Measurements from ENCODE around the gene ZIC1.

ZIC1 gene

GRCh38 chr3:147397155-147397874 lies 11.8 kb upstream of the ZIC1 start:
- no peak for DNase-seq

- no peak for DNase-seq
Observed at GRCh38 chr3:147397875-147398812, 11.0 kb upstream of the ZIC1 start.

GRCh38 chr3:147398813-147399534 lies 10.2 kb upstream of the ZIC1 start:
- no peak for DNase-seq

- DNase-seq: no peak
Observed at GRCh38 chr3:147400111-147400510, 9.1 kb upstream of the ZIC1 start.

DNA sequence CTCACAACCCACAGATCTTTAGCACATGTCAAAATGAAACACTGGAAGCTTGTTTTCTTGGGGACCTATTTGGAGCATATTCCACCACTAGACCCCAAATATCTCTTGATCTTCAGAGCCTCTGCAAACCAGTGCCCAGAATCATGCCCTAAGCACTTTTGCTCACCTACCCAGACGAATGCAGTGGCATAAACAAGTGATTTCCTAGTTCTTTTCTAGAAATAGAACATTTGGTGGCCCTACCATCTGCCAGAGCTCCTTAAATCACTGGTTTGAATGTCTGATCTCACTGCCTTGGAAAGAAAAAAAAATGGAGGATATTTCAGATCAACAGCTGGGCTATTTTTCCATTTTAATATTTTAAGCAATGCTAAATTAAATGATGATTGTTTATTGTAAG lies 8.2 kb upstream of the ZIC1 start:
- no peak for DNase-seq

DNA sequence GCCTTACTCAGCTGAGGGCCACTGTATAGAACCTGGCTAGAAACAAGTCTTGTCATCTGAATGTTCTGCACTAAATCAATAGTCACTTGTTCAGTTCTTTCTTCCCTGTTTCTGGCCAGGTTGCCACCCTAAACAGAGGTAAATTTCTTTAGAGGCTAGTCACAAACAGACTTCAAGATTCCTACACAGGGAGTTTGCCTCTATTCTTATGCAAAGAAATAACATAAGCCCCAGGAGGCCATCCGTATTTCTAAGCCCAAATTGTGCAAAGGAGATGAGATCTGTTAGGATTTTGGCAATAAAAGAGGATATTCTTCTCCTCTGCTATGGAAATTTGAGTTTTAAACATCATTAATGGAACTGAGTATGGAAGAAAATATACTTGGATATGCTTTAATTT lies 7.7 kb upstream of the ZIC1 start:
- no peak for DNase-seq

DNA sequence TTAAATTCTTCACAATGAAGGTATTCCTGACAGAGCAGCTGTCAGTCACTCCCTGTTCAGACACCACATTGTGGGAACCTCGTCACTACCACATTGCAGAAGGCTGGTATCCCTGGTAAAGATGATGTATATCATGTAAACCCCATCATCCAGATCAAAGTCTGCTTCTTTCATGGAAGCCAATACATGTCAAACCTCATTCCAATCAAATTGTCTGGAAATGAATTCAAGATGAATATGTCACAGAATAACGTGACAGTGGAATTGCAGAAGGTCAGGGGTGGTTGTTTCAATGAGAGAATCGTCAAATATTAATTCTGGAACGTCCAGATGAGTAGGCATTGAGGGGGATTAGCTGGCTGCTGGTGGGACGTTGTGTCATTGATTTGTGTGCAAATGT lies 7.0 kb upstream of the ZIC1 start:
- DNase-seq: no peak

DNA sequence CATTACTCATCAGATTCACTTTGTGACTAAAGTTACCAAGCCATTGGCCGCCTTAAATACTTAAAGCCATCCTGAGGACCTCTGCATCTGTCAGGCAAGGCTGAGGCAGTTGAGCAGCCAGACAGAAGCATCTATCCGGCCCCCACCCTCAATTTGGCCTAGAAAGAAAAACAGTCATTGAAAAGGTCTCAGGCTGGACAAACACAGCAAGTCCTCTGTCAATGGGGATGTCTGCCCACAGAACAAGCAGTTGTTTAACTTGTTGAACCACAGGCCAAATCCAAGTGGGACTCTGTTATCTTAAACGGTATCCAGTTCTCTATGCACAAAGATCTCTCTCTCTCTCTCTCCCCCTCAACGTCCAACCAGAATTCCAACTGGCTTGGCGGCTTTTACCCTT lies 5.7 kb upstream of the ZIC1 start:
- no peak for DNase-seq

DNA sequence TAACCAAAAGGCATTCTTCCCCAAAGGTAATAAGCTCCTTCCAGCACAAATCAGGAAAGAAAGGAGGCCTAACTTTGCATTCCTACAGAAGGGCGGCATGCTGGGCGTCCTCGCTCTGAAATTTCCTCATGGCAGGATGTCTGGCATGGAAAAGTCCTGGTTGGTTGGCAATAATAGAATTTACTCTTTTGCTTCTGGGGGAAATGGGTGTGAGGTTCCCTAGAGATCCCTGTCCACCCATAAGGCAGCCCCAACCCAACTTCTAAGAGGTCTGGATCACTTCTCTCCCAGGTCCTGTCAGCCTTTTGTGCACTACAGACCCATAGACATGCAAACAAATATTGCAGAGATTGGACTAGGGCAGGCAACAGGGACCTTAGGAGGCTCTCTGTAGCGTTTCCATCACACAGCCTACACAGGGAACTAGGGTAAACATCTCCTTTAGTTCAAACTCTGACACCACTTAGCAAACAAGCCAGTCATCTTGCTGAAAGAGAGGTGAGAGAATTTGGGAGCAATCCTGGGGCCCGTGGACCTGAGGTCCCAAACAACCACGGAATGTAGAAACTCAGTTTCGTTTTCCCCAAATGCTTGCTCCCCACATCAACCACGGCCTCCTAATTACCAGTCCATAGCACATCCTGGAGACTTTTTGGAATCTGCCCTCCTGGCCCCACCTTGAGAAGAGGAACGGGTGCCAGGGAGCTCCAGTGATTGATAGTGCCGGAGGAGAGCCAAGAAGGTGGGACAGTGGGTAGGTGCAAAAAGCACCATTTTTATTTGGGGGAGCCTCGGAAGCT lies 5.0 kb upstream of the ZIC1 start:
- no peak for DNase-seq

GRCh38 chr3:147404800-147405230 lies 4.3 kb upstream of the ZIC1 start:
- no peak for DNase-seq

DNA sequence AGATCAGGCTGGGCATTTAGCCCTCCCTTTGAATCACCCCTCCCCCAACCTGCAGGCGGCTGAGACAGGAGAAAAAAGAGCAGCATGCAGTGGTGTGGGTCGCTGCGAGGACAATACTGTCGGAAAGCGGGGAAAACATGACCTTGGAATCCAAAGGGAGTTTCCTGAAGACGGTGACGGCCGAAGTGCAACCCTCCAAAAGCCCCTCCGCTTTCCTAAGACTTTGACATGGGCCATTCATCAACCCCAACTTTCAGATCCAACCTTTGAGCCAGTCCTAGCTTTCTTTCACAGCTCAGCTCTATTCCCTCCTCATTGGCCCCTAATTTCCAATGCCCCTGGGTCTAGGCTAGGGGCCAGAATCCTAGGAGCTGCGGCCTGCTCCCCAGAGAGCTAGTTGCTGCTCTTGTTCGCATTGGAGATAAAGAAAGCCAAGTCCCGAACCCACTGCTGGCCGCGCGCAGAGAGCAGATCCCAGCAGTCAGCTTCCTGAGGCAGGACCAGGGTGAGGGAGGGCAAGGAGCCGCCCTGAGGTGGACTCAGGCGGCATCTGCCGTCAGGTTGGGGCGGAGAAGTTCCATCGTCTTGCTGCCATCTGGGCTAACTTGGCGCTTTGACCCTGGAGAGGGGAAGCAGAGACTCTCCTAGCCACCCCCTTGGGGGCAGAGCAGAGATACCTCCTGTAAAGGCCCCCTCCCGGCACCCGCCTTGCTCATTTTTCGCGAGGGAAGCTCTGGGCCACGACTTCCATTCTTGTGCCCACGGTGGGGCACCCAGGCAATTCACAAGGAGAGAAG lies 3.7 kb upstream of the ZIC1 start:
- no peak for DNase-seq

DNA sequence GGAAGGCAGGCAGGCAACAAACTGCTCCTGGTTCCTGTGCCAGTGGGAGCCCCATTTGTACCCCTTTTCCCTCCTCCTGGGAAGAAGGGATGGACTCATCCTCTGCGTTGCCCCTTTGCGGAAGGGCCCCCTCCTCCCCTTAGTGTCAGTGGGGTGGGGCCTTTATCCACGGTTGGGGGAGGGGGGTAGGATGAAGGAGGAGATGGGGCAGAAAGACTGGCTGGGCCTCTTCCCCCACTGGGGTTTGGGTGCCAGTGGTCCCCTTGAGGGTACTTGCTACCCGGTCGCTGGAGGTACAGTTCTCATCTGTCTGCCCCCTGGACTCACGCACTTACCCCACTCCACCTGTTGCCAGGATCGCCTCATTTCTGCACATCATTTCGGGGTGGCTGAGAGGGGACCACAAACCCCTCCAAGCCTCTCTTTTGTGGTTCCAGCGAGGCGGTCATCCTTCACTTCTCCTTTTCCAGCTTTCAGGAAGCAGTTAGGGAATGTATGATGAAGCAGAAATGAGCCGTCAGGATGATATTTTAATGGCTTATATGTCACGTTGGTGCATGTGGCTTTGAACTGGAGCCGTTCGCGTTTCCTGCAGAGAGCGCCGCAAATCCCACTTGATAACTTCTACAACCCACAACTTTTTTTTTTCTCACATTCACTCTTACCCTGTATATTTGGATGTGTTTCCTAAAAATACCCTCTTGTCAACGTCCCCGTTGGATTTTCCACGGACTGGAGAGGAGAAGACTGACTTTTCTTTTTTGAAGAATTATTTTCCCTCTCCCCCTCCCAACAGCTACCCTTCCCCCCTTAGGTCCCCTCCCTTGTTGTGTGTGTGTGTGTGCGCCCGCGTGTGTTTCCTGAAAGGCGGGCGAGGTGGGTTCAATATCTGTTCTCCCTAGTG lies 2.9 kb upstream of the ZIC1 start, which contains the start of gene ZIC4:
Gene ZIC4 (minus strand): TSS at position 516 of the 904 bp plus-strand sequence. CDS start 3,746 bp downstream, outside the sequence.
- DNase-seq: no peak

GRCh38 chr3:147407114-147407497 lies 2.1 kb upstream of the ZIC1 start:
- no peak for DNase-seq

- DNase-seq: no peak
Observed at GRCh38 chr3:147407498-147408187, 1.5 kb upstream of the ZIC1 start.

DNA sequence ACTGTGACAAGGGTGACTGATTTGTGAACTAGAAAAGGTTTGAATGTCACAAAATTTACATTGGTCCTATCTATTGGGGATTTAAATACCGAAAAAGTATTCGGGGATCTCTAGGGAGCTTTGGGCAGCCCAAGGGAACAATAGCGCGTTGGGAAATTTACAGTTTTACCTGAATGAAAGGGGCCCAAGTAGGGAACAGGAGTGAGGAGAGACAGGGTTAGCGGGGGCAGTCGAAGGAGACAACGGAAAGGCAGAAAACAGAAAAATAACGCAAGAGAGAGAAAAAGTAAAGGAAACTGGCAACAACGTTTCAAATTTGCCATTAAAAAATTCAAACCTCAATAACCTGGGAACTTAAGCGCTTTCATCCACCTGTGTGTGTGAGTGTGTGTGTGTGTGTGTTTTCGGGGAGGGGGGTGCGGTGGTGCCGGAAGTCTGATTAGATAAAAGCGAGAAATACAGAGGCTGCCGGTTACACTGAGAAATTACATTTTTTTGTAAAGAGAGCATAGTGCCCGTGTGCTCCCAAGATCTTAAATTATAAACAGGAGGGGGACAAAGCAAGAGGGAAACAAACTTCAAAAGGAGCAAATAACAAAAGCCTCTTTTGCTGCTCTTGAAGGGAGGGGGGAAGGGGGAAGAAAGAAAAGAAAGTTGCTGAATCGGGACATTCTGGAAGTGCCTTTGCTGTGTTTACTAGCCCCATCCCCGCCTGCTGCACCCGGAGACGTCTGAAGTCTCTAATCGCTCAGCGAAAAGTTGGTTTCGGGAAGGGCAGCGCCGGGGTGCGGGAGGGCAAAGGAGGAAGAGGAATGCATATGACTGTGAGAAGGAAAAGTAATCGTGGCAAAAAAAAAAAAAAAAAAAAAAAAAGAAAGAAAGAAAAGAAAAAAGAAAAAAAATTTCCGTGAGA lies 721 bp upstream of the ZIC1 start:
- DNase-seq: no peak

DNA sequence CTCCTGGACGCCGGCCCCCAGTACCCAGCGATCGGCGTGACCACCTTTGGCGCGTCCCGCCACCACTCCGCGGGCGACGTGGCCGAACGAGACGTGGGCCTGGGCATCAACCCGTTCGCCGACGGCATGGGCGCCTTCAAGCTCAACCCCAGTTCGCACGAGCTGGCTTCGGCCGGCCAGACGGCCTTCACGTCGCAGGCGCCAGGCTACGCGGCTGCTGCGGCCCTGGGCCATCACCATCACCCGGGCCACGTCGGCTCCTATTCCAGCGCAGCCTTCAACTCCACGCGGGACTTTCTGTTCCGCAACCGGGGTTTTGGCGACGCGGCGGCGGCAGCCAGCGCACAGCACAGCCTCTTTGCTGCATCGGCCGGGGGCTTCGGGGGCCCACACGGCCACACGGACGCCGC lies 956 bp downstream of the ZIC1 start:
- DNase-seq: no peak

DNA sequence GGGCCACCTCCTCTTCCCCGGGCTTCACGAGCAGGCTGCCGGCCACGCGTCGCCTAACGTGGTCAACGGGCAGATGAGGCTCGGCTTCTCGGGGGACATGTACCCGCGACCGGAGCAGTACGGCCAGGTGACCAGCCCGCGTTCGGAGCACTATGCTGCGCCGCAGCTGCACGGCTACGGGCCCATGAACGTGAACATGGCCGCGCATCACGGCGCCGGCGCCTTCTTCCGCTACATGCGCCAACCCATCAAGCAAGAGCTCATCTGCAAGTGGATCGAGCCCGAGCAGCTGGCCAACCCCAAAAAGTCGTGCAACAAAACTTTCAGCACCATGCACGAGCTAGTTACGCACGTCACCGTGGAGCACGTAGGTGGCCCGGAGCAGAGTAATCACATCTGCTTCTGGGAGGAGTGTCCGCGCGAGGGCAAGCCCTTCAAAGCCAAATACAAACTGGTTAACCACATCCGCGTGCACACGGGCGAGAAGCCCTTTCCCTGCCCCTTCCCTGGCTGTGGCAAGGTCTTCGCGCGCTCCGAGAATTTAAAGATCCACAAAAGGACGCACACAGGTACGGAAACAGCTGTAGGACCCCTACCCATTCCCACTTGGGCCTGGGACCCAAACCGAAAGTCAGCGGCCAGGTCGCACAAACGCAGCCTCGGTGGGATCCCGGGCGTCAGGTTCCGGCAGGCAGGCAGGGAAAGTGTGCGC lies 1.5 kb downstream of the ZIC1 start:
- no peak for DNase-seq

- no peak for DNase-seq
Observed at GRCh38 chr3:147411238-147411814, 2.2 kb downstream of the ZIC1 start.
